Adrenal gland (tissue), 12 donors: Measurements from ENCODE around the gene PPP2R5E. TPM values are rescaled to one million over a fixed set of nuclear protein-coding genes. Genes with fewer than 3 reads are reported as not detected.

ENCODE experiments used
- DNase-seq, 7 donors: peaks; one replicate each; pipeline ENCODE4 v3.0.0-alpha.2; 2019 to 2020
- H3K27ac ChIP-seq, 5 donors: fragments of 200-600 bp; sonication (generic) in 4 of 5; 1 replicate in 3 of 5; 2 replicates in 2 of 5; pipeline versions ENCODE4 v1.5.1 to v1.8.0; 2016 to 2020; ENCODE audit warnings: mild to moderate bottlenecking in 1 of 5
- H3K27me3 ChIP-seq: fragments of 200-600 bp; 2 replicates; pipeline ENCODE4 v1.8.0; 2021
- H3K36me3 ChIP-seq, 2 donors: fragments of 200-600 bp; replicated peaks in 1 of 2; 1 replicate in 1 of 2; 2 replicates in 1 of 2; pipeline versions ENCODE4 v1.5.1 to v1.8.0; 2018 to 2022
- H3K4me1 ChIP-seq, 2 donors: fragments of 200-600 bp; replicated peaks in 1 of 2; 1 replicate in 1 of 2; 2 replicates in 1 of 2; pipeline versions ENCODE4 v1.5.1 to v1.8.0; 2018 to 2021
- H3K4me3 ChIP-seq, 4 donors: fragments of 200-600 bp; sonication (generic) in 3 of 4; one replicate each; pipeline ENCODE4 v1.5.1; 2016 to 2018
- H3K9me3 ChIP-seq, 3 donors: fragments of 200-600 bp; sonication (generic) in 1 of 3; replicated peaks in 1 of 3; 1 replicate in 2 of 3; 2 replicates in 1 of 3; pipeline versions ENCODE4 v1.5.1 to v1.8.0; 2016 to 2021
- CTCF ChIP-seq, 6 experiments: fragments of 450-650 bp in 4 of 6; fragments of 200-600 bp in 2 of 6; sonication (generic) in 1 of 6; IDR thresholded peaks; 1 replicate in 5 of 6; 2 replicates in 1 of 6; pipeline versions ENCODE4 v1.5.1 to v1.8.0; 2016 to 2021; ENCODE audit warnings: antibody characterized with exemption in 6 of 6, mild to moderate bottlenecking in 2 of 6, moderate library complexity in 1 of 6
- POLR2A ChIP-seq, 2 donors: fragments of 450-650 bp; IDR thresholded peaks; one replicate each; pipeline ENCODE4 v1.6.1; 2017; ENCODE audit warnings: antibody characterized with exemption in 2 of 2, mild to moderate bottlenecking in 2 of 2, moderate library complexity in 1 of 2
- WGBS, 4 donors: extraction: QIAGEN DNeasy Blood & Tissue Kit in 2 of 4; methylation state at CpG; one replicate each; pipeline versions ENCODE4 v1.1.5 to v1.1.7; 2013 to 2017; 5-methylcytosine and 5-hydroxymethylcytosine counted together
- intact Hi-C, 2 donors: fragments of 100-400 bp; cut with DNase I; formaldehyde crosslinking; loops; one replicate each; pipeline versions ENCODE4 v1.14.1 to v1.15.0; 2022 to 2023
- polyA plus RNA-seq, 3 donors: library from polyadenylated mRNA; stranded (reverse); fragments of 200-250 nt in 2 of 3; fragments of 350-450 nt in 1 of 3; fragmentation: Illumina TruSeq in 1 of 3; extraction: RNeasy Lipid Tissue Mini Kit (QIAGEN cat#74804) in 1 of 3; gene quantifications; one replicate each; pipeline ENCODE4 v1.2.3, GENCODE V29; 2013 to 2014
- total RNA-seq, 9 donors: library from RNA; depleted of rRNA in 4 of 9; stranded (reverse); fragments of >200 nt in 4 of 9; fragments of 120-200 nt in 1 of 9; fragmentation: NEBNext Ultra II Directional in 1 of 9; extraction: Animal tissue kit (Norgen Biotek cat#: 25700) in 1 of 9; gene quantifications; one replicate each; pipeline versions ENCODE4 v1.1.0 to v1.2.4, GENCODE V29; 2013 to 2023
- donor health status: healthy with polysubstance abuse.
- donor health status: Bipolar disorder and iron deficiency.
- donor health status: DM: yes; HTN: yes; CAD: no.
- donor health status: DM: no; HTN: no; CAD: no.
- donor health status: DM: no; HTN: no; CAD: no.
- donor health status: DM: yes; HTN: yes; CAD: no.

The PPP2R5E gene
- total and polyA plus RNA-seq, 12 donors = 5.7 to 46.5 (median 23.9) TPM

- H3K4me3 ChIP-seq = no peak overlapping the region
- TF ChIP-seq POLR2A (IDR thresholded peaks at IDR 0.05) (no peak), CTCF (IDR thresholded peaks at IDR 0.05) (no peak)
- 89 to 96% (median 93%) methylated on average over 3 of the region's 3 CpGs for WGBS, 4 donors
- H3K9me3 ChIP-seq = no peaks in the 10 kb centered on the region
- no peak overlapping the region for H3K27ac ChIP-seq
- DNase-seq = no peak
- H3K4me1 ChIP-seq = peaks cover 7 to 40% of the 10 kb centered on the region in 2 donors
- intact Hi-C loops = no loop called here
- no peaks in the 10 kb centered on the region for H3K36me3 ChIP-seq
- no peaks in the 10 kb centered on the region for H3K27me3 ChIP-seq
Measured at GRCh38 chr14:63501429-63501828, 41.7 kb downstream of the PPP2R5E start.

GRCh38 chr14:63499701-63500250 lies 43.4 kb downstream of the PPP2R5E start:
- Histone ChIP-seq H3K27me3 (no peaks in the 10 kb centered on the region), H3K9me3 (no peaks in the 10 kb centered on the region), H3K4me1 (peaks cover 7 to 43% of the 10 kb centered on the region in 2 donors), H3K27ac (no peak overlapping the region), H3K4me3 (no peak overlapping the region), H3K36me3 (no peaks in the 10 kb centered on the region)
- TF ChIP-seq CTCF (IDR thresholded peaks at IDR 0.05) (no peak), POLR2A (IDR thresholded peaks at IDR 0.05) (no peak)
- intact Hi-C loops = no loop called here
- peak in 2 of 7 donors; percentile 13 to 24 for DNase-seq
- 73 to 90% (median 83%) methylated on average over 1 of the region's 1 CpG for WGBS, 4 donors

GRCh38 chr14:63496837-63497400 lies 46.3 kb downstream of the PPP2R5E start:
- no peak overlapping the region for H3K27ac ChIP-seq
- no peak for DNase-seq
- WGBS, 4 donors = 37 to 70% (median 55%) methylated on average over 2 of the region's 2 CpGs
- TF ChIP-seq POLR2A (IDR thresholded peaks at IDR 0.05) (no peak), CTCF (IDR thresholded peaks at IDR 0.05) (no peak)
- no peaks in the 10 kb centered on the region for H3K27me3 ChIP-seq
- intact Hi-C loops = no loop called here
- no peak overlapping the region for H3K4me3 ChIP-seq
- H3K4me1 ChIP-seq = peaks cover 4 to 43% of the 10 kb centered on the region in 2 donors
- no peaks in the 10 kb centered on the region for H3K36me3 ChIP-seq
- H3K9me3 ChIP-seq = no peaks in the 10 kb centered on the region

- WGBS, 4 donors = 60 to 83% (median 82%) methylated on average over 7 of the region's 7 CpGs
- no peaks in the 10 kb centered on the region for H3K9me3 ChIP-seq
- H3K4me3 ChIP-seq = no peak overlapping the region
- peaks cover 4 to 31% of the 10 kb centered on the region in 2 donors for H3K4me1 ChIP-seq
- H3K36me3 ChIP-seq = no peaks in the 10 kb centered on the region
- no peak overlapping the region for H3K27ac ChIP-seq
- intact Hi-C loops = no loop called here
- DNase-seq = no peak
- no peaks in the 10 kb centered on the region for H3K27me3 ChIP-seq
- TF ChIP-seq CTCF (IDR thresholded peaks at IDR 0.05) (no peak), POLR2A (IDR thresholded peaks at IDR 0.05) (no peak)
Measured at GRCh38 chr14:63493246-63493645, 49.9 kb downstream of the PPP2R5E start.
